ENCODE results near the gene SERINC1.
"Not testable (repeated sequence)": the region's sequence is repeated elsewhere in the genome, so short reads cannot be mapped to it uniquely, and the experiment has no call there.

SERINC1 gene

DNA sequence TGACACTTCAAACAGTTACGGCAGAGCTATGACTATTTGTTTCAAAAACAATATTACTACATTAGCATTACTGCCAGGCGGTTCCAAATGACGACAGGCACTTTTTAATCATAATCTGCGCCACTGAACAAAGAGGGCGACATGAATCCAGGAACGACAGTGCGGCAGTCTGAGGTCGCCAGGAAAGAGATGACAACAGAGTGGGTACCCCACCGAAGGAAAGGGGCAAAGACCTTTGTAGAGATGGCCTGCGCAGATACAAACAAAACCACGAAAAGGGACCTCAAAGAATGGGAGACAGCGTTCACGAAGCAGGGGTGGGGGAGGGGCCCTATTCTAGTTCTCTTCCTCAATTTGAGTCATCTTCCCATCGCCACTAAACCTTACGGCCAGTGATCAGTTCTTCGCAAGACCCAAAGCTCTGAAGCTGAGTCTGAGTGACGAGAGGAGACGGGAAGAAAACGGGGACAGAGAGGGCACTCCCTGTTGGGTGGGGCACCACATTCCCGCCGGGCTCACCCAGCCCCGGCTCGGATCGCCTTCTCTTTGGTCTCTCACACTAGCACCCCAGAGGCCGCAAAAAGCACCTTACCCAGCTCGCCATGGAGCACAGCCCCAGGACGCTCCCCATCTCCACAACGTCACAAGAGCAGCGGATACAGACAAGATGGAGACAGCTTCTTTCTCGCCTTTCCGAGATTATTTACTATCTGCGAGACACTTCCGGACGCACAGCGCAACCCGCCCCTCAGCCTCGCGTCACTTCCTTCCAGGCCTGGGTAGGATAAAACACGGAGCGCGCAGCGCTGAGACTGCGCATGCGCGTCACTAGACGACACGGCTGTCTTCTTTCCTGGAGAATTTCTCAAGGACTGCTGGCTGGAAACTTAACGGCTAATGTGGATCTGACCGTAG is at the start of gene SERINC1:
Gene SERINC1, minus strand, starts transcription at position 701 of the 915 bp plus-strand sequence. Its CDS starts 70 bp downstream, at position 631.
- Histone ChIP-seq H3K36me3 (ENCODE audit: insufficient read depth, low read length) (peaks cover 3% of the 10 kb centered on the region), H3K9me3 (ENCODE audit: low read length) (no peaks in the 10 kb centered on the region), H3K4me1 (ENCODE audit: insufficient read depth, low read length) (peaks cover 7% of the 10 kb centered on the region), H3K27me3 (ENCODE audit: insufficient read depth, low read length) (no peaks in the 10 kb centered on the region), H2AFZ (ENCODE audit: low read depth, low read length) (peak within 1 kb of the TSS; percentile 11), H3K4me3 (ENCODE audit: low read length) (peak within 1 kb of the TSS; percentile 52)

GRCh38 chr6:122511193-122511924 is 39.8 kb upstream of the SERINC1 start:
- no peaks in the 10 kb centered on the region for H3K27me3 ChIP-seq (ENCODE audit: insufficient read depth, low read length)
- H3K4me3 ChIP-seq (ENCODE audit: low read length): no peak overlapping the region
- no peaks in the 10 kb centered on the region for H3K4me1 ChIP-seq (ENCODE audit: insufficient read depth, low read length)
- H3K36me3 ChIP-seq (ENCODE audit: insufficient read depth, low read length): no peaks in the 10 kb centered on the region
- no peak overlapping the region for H2AFZ ChIP-seq (ENCODE audit: low read depth, low read length)
- H3K9me3 ChIP-seq (ENCODE audit: low read length): no peaks in the 10 kb centered on the region

DNA sequence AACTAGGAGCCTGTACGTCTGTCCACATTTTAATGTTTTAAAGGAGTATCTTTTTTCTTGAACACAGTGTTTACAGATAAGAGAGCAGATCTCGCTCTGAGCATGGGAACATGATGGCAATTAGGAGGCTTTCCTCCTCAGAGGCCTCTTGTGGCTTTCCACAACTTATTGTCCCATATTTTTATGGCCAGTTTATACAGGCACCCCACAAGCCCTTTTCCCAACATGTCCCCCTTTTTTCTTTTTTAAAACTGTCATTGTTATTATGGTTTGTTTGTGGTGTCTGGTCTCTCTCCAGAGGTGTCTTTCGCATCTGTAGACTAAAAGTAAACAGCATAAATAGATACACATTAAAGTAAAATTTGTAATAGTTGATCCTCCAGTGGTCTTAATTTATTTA is 33.6 kb upstream of the SERINC1 start:
- not testable (repeated sequence) for H3K9me3 ChIP-seq (ENCODE audit: low read length); H3K27me3 ChIP-seq (ENCODE audit: insufficient read depth, low read length); H3K4me1 ChIP-seq (ENCODE audit: insufficient read depth, low read length); H2AFZ ChIP-seq (ENCODE audit: low read depth, low read length); H3K36me3 ChIP-seq (ENCODE audit: insufficient read depth, low read length); H3K4me3 ChIP-seq (ENCODE audit: low read length)

DNA sequence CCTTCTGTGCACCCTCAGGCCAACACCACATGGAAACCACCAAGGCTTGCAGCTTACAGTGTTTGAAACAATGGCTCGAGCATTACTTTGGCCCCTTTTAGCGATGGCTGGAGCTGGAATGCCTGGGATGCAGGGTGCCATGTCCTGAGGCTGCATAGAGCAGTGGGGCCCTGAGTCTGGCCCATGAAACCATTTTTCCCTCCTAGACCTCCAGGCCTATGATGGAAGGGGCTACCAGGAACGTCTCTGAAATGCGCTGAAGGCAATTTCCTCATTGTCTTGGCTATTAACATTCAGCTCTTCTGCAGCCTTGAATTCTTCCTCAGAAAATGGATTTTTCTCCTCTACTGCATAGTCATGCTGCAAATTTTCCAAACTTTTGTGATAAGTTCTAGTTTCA is 29.9 kb upstream of the SERINC1 start:
- H3K27me3 ChIP-seq (ENCODE audit: insufficient read depth, low read length): no peaks in the 10 kb centered on the region
- H2AFZ ChIP-seq (ENCODE audit: low read depth, low read length): no peak overlapping the region
- H3K4me3 ChIP-seq (ENCODE audit: low read length): no peak overlapping the region
- H3K9me3 ChIP-seq (ENCODE audit: low read length): peaks cover 3% of the 10 kb centered on the region
- no peaks in the 10 kb centered on the region for H3K36me3 ChIP-seq (ENCODE audit: insufficient read depth, low read length)
- no peaks in the 10 kb centered on the region for H3K4me1 ChIP-seq (ENCODE audit: insufficient read depth, low read length)

DNA sequence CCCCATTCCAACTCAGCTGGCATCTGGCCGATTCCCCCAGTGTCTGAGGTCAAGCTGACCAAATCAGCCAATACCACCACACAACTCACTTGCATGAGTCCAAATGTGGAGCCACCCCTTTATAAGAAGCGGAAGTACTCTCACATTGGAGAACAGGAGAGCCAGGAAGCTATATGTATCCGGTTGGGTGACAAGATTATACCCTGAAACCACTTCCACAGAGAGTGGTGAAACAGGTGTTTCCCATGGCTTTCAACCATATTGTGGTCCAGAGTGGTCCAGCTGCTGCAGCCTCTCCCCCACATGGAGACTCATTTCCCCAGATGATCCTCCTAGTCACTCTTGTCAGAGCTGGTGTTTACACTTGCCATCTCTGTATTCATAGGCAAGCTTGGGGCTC is 24.0 kb upstream of the SERINC1 start:
- no peak overlapping the region for H3K4me3 ChIP-seq (ENCODE audit: low read length)
- H3K36me3 ChIP-seq (ENCODE audit: insufficient read depth, low read length): no peaks in the 10 kb centered on the region
- H3K9me3 ChIP-seq (ENCODE audit: low read length): no peaks in the 10 kb centered on the region
- H3K4me1 ChIP-seq (ENCODE audit: insufficient read depth, low read length): no peaks in the 10 kb centered on the region
- H2AFZ ChIP-seq (ENCODE audit: low read depth, low read length): no peak overlapping the region
- no peaks in the 10 kb centered on the region for H3K27me3 ChIP-seq (ENCODE audit: insufficient read depth, low read length)

GRCh38 chr6:122494665-122495272 is 23.2 kb upstream of the SERINC1 start:
- H2AFZ ChIP-seq (ENCODE audit: low read depth, low read length): no peak overlapping the region
- no peak overlapping the region for H3K4me3 ChIP-seq (ENCODE audit: low read length)
- H3K27me3 ChIP-seq (ENCODE audit: insufficient read depth, low read length): no peaks in the 10 kb centered on the region
- no peaks in the 10 kb centered on the region for H3K36me3 ChIP-seq (ENCODE audit: insufficient read depth, low read length)
- no peaks in the 10 kb centered on the region for H3K9me3 ChIP-seq (ENCODE audit: low read length)
- no peaks in the 10 kb centered on the region for H3K4me1 ChIP-seq (ENCODE audit: insufficient read depth, low read length)

- Histone ChIP-seq H3K4me1 (ENCODE audit: insufficient read depth, low read length) (no peaks in the 10 kb centered on the region), H3K27me3 (ENCODE audit: insufficient read depth, low read length) (no peaks in the 10 kb centered on the region), H2AFZ (ENCODE audit: low read depth, low read length) (no peak overlapping the region), H3K9me3 (ENCODE audit: low read length) (no peaks in the 10 kb centered on the region), H3K4me3 (ENCODE audit: low read length) (no peak overlapping the region), H3K36me3 (ENCODE audit: insufficient read depth, low read length) (no peaks in the 10 kb centered on the region)
Observed at GRCh38 chr6:122491919-122492555, 20.4 kb upstream of the SERINC1 start.

DNA sequence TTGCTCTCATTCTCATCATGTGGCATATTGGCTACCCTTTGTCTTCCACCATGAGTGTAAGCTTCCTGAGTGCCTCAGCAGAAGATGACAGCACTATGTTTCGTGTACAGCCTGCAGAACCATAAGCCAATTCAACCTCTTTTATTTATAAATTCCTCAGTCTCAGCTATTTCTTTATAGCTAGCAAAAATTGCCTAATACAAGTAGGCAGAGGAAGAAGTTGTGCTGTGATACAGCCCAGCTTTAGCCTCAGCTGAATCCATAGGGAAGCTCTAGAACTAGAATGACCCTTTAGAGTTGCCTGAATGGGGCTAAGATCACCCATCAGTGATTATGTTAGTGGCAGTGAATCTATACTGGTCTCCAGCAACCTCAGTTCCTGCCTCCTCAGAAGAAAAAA is 19.0 kb upstream of the SERINC1 start:
- Histone ChIP-seq H3K9me3 (ENCODE audit: low read length) (no peaks in the 10 kb centered on the region), H3K4me1 (ENCODE audit: insufficient read depth, low read length) (no peaks in the 10 kb centered on the region), H3K36me3 (ENCODE audit: insufficient read depth, low read length) (no peaks in the 10 kb centered on the region), H3K27me3 (ENCODE audit: insufficient read depth, low read length) (no peaks in the 10 kb centered on the region), H3K4me3 (ENCODE audit: low read length) (no peak overlapping the region), H2AFZ (ENCODE audit: low read depth, low read length) (no peak overlapping the region)

- no peak overlapping the region for H2AFZ ChIP-seq (ENCODE audit: low read depth, low read length)
- no peaks in the 10 kb centered on the region for H3K27me3 ChIP-seq (ENCODE audit: insufficient read depth, low read length)
- no peaks in the 10 kb centered on the region for H3K9me3 ChIP-seq (ENCODE audit: low read length)
- H3K4me3 ChIP-seq (ENCODE audit: low read length): no peak overlapping the region
- H3K4me1 ChIP-seq (ENCODE audit: insufficient read depth, low read length): no peaks in the 10 kb centered on the region
- no peaks in the 10 kb centered on the region for H3K36me3 ChIP-seq (ENCODE audit: insufficient read depth, low read length)
Observed at GRCh38 chr6:122484760-122485159, 13.2 kb upstream of the SERINC1 start.

- H3K36me3 ChIP-seq (ENCODE audit: insufficient read depth, low read length): no peaks in the 10 kb centered on the region
- H3K4me1 ChIP-seq (ENCODE audit: insufficient read depth, low read length): no peaks in the 10 kb centered on the region
- H2AFZ ChIP-seq (ENCODE audit: low read depth, low read length): no peak overlapping the region
- no peaks in the 10 kb centered on the region for H3K9me3 ChIP-seq (ENCODE audit: low read length)
- H3K4me3 ChIP-seq (ENCODE audit: low read length): no peak overlapping the region
- H3K27me3 ChIP-seq (ENCODE audit: insufficient read depth, low read length): no peaks in the 10 kb centered on the region
Observed at GRCh38 chr6:122482750-122483080, 11.1 kb upstream of the SERINC1 start.

DNA sequence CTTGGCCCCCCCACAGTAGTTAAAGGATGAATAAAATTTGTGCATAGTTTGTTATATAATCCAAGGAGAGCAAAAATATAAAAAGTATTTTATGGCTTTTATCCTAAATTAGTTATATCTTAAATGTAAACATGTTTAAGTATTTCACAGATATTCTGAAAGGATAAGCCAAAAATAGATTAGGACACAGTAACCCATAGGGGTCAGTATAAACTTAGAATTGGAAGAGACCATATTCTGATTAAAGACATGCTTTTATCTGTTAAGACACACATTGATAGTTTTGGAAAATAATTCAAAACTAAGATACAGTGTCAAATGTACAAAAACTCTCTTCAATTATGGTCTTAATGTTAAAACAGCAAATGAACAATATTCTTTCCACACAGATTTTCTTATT is 4.5 kb upstream of the SERINC1 start:
- Histone ChIP-seq H3K4me3 (ENCODE audit: low read length) (no peak overlapping the region), H3K27me3 (ENCODE audit: insufficient read depth, low read length) (no peaks in the 10 kb centered on the region), H3K9me3 (ENCODE audit: low read length) (no peaks in the 10 kb centered on the region)

GRCh38 chr6:122472022-122472340 is 374 bp upstream of the SERINC1 start:
- H3K4me1 ChIP-seq (ENCODE audit: insufficient read depth, low read length): peaks cover 7% of the 10 kb centered on the region
- H3K36me3 ChIP-seq (ENCODE audit: insufficient read depth, low read length): no peaks in the 10 kb centered on the region
- peak overlapping the region; percentile 52 for H3K4me3 ChIP-seq (ENCODE audit: low read length)
- peak overlapping the region; percentile 11 for H2AFZ ChIP-seq (ENCODE audit: low read depth, low read length)
- H3K9me3 ChIP-seq (ENCODE audit: low read length): no peaks in the 10 kb centered on the region
- H3K27me3 ChIP-seq (ENCODE audit: insufficient read depth, low read length): no peaks in the 10 kb centered on the region

More for the DNA sequence above, 4.5 kb upstream of the SERINC1 start:
- H3K36me3 ChIP-seq (ENCODE audit: insufficient read depth, low read length): no peaks in the 10 kb centered on the region
- no peak overlapping the region for H2AFZ ChIP-seq (ENCODE audit: low read depth, low read length)
- H3K4me1 ChIP-seq (ENCODE audit: insufficient read depth, low read length): no peaks in the 10 kb centered on the region

GRCh38 chr6:122461885-122462284 is 9.7 kb downstream of the SERINC1 start:
- H3K27me3 ChIP-seq (ENCODE audit: insufficient read depth, low read length): no peaks in the 10 kb centered on the region
- H3K4me3 ChIP-seq (ENCODE audit: low read length): no peak overlapping the region
- H2AFZ ChIP-seq (ENCODE audit: low read depth, low read length): no peak overlapping the region
- H3K36me3 ChIP-seq (ENCODE audit: insufficient read depth, low read length): peaks cover 20% of the 10 kb centered on the region
- peaks cover 14% of the 10 kb centered on the region for H3K4me1 ChIP-seq (ENCODE audit: insufficient read depth, low read length)
- peaks cover 2% of the 10 kb centered on the region for H3K9me3 ChIP-seq (ENCODE audit: low read length)
